Liver (tissue), 9 donors: ENCODE results near the gene PELI3. TPM values are rescaled to one million over a fixed set of nuclear protein-coding genes. Genes with fewer than 3 reads are reported as not detected.

Experiments
- DNase-seq: peaks from one replicate; pipeline ENCODE4 v3.0.0-alpha.2; 2017; ENCODE audit warnings: low spot score
- H3K27ac ChIP-seq, 2 donors: one replicate each; pipeline ENCODE4 v1.7.0; 2013; ENCODE audit warnings: inconsistent platforms in 2 of 2, low read length in 2 of 2, control low read depth in 1 of 2, low read depth in 1 of 2, mild to moderate bottlenecking in 1 of 2
- H3K27me3 ChIP-seq, 4 donors: one replicate each; pipeline versions ENCODE4 v1.6.1 to v1.7.0; 2013; ENCODE audit warnings: low read length in 3 of 4, inconsistent platforms in 1 of 4, mild to moderate bottlenecking in 1 of 4, moderate library complexity in 1 of 4; ENCODE audit not compliant: control insufficient read depth in 4 of 4, insufficient read depth in 4 of 4
- H3K36me3 ChIP-seq, 4 donors: one replicate each; pipeline versions ENCODE4 v1.6.1 to v1.7.0; 2013; ENCODE audit warnings: low read length in 3 of 4, mild to moderate bottlenecking in 3 of 4, low read depth in 1 of 4, moderate library complexity in 1 of 4; ENCODE audit not compliant: control insufficient read depth in 4 of 4, insufficient read depth in 3 of 4
- H3K4me1 ChIP-seq, 4 donors: one replicate each; pipeline versions ENCODE4 v1.6.1 to v1.7.0; 2013; ENCODE audit warnings: low read length in 3 of 4, mild to moderate bottlenecking in 3 of 4, moderate library complexity in 1 of 4; ENCODE audit not compliant: control insufficient read depth in 4 of 4, insufficient read depth in 4 of 4
- H3K4me3 ChIP-seq, 3 donors: one replicate each; pipeline versions ENCODE4 v1.6.1 to v1.7.0; 2013; ENCODE audit warnings: low read length in 3 of 3, control low read depth in 1 of 3, low read depth in 1 of 3, mild to moderate bottlenecking in 1 of 3
- H3K9ac ChIP-seq, 2 donors: one replicate each; pipeline ENCODE4 v1.7.0; 2013; ENCODE audit warnings: low read length in 2 of 2, mild to moderate bottlenecking in 2 of 2, moderate library complexity in 2 of 2, control low read depth in 1 of 2, low read depth in 1 of 2
- H3K9me3 ChIP-seq, 4 donors: one replicate each; pipeline versions ENCODE4 v1.6.1 to v1.7.0; 2013; ENCODE audit warnings: low read length in 3 of 4; ENCODE audit not compliant: control insufficient read depth in 4 of 4
- EGR1 ChIP-seq, 2 donors: IDR thresholded peaks; 2 replicates each; pipeline ENCODE4 v1.6.1; 2016 to 2018; ENCODE audit warnings: antibody characterized with exemption in 2 of 2, low read depth in 2 of 2
- FOXA1 ChIP-seq: IDR thresholded peaks from 2 replicates; pipeline ENCODE4 v1.6.1; 2016; ENCODE audit warnings: antibody characterized with exemption
- FOXA2 ChIP-seq: IDR thresholded peaks from 2 replicates; pipeline ENCODE4 v1.6.1; 2016; ENCODE audit warnings: antibody characterized with exemption
- GABPA ChIP-seq, 2 donors: IDR thresholded peaks in 1 of 2; conservative IDR thresholded peaks in 1 of 2; 2 replicates each; pipeline ENCODE4 v1.6.1; 2016; ENCODE audit warnings: antibody characterized with exemption in 2 of 2, mild to moderate bottlenecking in 1 of 2, moderate library complexity in 1 of 2
- HNF4A ChIP-seq, 2 donors: conservative IDR thresholded peaks; 2 replicates each; pipeline ENCODE4 v1.6.1; 2016; ENCODE audit warnings: antibody characterized with exemption in 2 of 2, mild to moderate bottlenecking in 2 of 2
- JUND ChIP-seq, 2 donors: IDR thresholded peaks; 2 replicates each; pipeline ENCODE4 v1.6.1; 2016; ENCODE audit warnings: antibody characterized with exemption in 2 of 2
- MAX ChIP-seq: IDR thresholded peaks from 2 replicates; pipeline ENCODE4 v1.6.1; 2016; ENCODE audit warnings: antibody characterized with exemption
- NR2F2 ChIP-seq: IDR thresholded peaks from 2 replicates; pipeline ENCODE4 v1.6.1; 2016; ENCODE audit warnings: antibody characterized with exemption
- RAD21 ChIP-seq, 2 donors: IDR thresholded peaks; 2 replicates each; pipeline ENCODE4 v1.6.1; 2016; ENCODE audit warnings: antibody characterized with exemption in 2 of 2, mild to moderate bottlenecking in 2 of 2
- REST ChIP-seq: IDR thresholded peaks from 2 replicates; pipeline ENCODE4 v1.6.1; 2016; ENCODE audit warnings: antibody characterized with exemption, mild to moderate bottlenecking
- RXRA ChIP-seq, 2 donors: IDR thresholded peaks; 2 replicates each; pipeline ENCODE4 v1.6.1; 2017 to 2018; ENCODE audit warnings: antibody characterized with exemption in 2 of 2, mild to moderate bottlenecking in 1 of 2
- TAF1 ChIP-seq: conservative IDR thresholded peaks from 2 replicates; pipeline ENCODE4 v1.6.1; 2016; ENCODE audit warnings: antibody characterized with exemption, mild to moderate bottlenecking
- YY1 ChIP-seq: IDR thresholded peaks from 2 replicates; pipeline ENCODE4 v1.6.1; 2016; ENCODE audit warnings: antibody characterized with exemption, mild to moderate bottlenecking
- ZBTB33 ChIP-seq: IDR thresholded peaks from 2 replicates; pipeline ENCODE4 v1.6.1; 2016; ENCODE audit warnings: antibody characterized with exemption
- WGBS: extraction: QIAGEN DNeasy Blood & Tissue Kit; methylation state at CpG from one replicate; pipeline ENCODE4 v1.1.7; 2013; 5-methylcytosine and 5-hydroxymethylcytosine counted together
- polyA plus RNA-seq, 2 donors: library from polyadenylated mRNA; stranded (reverse) in 1 of 2; unstranded in 1 of 2; fragments of 200-250 nt in 1 of 2; fragments of >200 nt in 1 of 2; fragmentation: Nextera tagmentation in 1 of 2; extraction: Ambion mirVana in 1 of 2; gene quantifications; one replicate each; pipeline versions ENCODE4 v1.2.1 to v1.2.3, GENCODE V29; 2013 to 2015
- total RNA-seq, 2 donors: library from RNA; depleted of rRNA; stranded (reverse); fragments of >200 nt; gene quantifications; one replicate each; pipeline ENCODE4 v1.2.3, GENCODE V29; 2014
- TF ChIP-seq, protein P1 (sequence below): IDR thresholded peaks from 2 replicates; pipeline ENCODE4 v1.6.1; 2016; ENCODE audit warnings: antibody characterized with exemption
- TF ChIP-seq, protein P2 (sequence below): fragments of 150-350 bp; IDR thresholded peaks from 2 replicates; pipeline ENCODE4 v1.5.1; 2017; ENCODE audit warnings: improper control_type of control experiment, low read depth, low read length; ENCODE audit not compliant: missing input control
- donor health status: healthy.
- donor health status: healthy.
- donor health status: healthy.
- donor health status: healthy.
- donor health status: healthy.

Gene PELI3
- total and polyA plus RNA-seq, 4 donors: 1.7 to 5.4 (median 2.1) TPM

- Histone ChIP-seq H3K27ac (no peak overlapping the region), H3K9ac (no peak overlapping the region), H3K27me3 (no peaks in the 10 kb centered on the region), H3K9me3 (no peaks in the 10 kb centered on the region), H3K4me3 (no peak overlapping the region), H3K4me1 (peaks cover 0 to 1% (median 0%) of the 10 kb centered on the region in 4 donors), H3K36me3 (no peaks in the 10 kb centered on the region)
- DNase-seq: no peak
- 59% methylated on average over 23 of the region's 23 CpGs for WGBS
- TF ChIP-seq NR2F2 (no peak), HNF4A (conservative IDR thresholded peaks at IDR 0.05) (no peak), EGR1 (IDR thresholded peaks at IDR 0.05; ENCODE audit: low read depth in 2 of 2) (no peak), JUND (IDR thresholded peaks at IDR 0.05) (no peak), FOXA2 (no peak), MAX (no peak), TAF1 (no peak), RXRA (IDR thresholded peaks at IDR 0.05) (no peak), ZBTB33 (no peak), REST (no peak), YY1 (no peak), GABPA (IDR thresholded peaks at IDR 0.05 in 1 of 2, conservative IDR thresholded peaks at IDR 0.05 in 1 of 2) (no peak), FOXA1 (no peak)
- TF ChIP-seq, protein P1, sequence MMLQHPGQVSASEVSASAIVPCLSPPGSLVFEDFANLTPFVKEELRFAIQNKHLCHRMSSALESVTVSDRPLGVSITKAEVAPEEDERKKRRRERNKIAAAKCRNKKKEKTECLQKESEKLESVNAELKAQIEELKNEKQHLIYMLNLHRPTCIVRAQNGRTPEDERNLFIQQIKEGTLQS: no peak
These were observed 40.4 kb upstream of the PELI3 start for GRCh38 chr11:66426314-66426713.

GRCh38 chr11:66428933-66429332 lies 37.8 kb upstream of the PELI3 start:
- no peaks in the 10 kb centered on the region for H3K4me1 ChIP-seq
- no peaks in the 10 kb centered on the region for H3K27me3 ChIP-seq
- no peak for TF ChIP-seq GABPA (IDR thresholded peaks at IDR 0.05 in 1 of 2, conservative IDR thresholded peaks at IDR 0.05 in 1 of 2)
- no peak for TF ChIP-seq FOXA1
- no peak for TF ChIP-seq TAF1
- no peak for TF ChIP-seq EGR1 (IDR thresholded peaks at IDR 0.05; ENCODE audit: low read depth in 2 of 2)
- no peak for TF ChIP-seq HNF4A (conservative IDR thresholded peaks at IDR 0.05)
- TF ChIP-seq, protein P2, sequence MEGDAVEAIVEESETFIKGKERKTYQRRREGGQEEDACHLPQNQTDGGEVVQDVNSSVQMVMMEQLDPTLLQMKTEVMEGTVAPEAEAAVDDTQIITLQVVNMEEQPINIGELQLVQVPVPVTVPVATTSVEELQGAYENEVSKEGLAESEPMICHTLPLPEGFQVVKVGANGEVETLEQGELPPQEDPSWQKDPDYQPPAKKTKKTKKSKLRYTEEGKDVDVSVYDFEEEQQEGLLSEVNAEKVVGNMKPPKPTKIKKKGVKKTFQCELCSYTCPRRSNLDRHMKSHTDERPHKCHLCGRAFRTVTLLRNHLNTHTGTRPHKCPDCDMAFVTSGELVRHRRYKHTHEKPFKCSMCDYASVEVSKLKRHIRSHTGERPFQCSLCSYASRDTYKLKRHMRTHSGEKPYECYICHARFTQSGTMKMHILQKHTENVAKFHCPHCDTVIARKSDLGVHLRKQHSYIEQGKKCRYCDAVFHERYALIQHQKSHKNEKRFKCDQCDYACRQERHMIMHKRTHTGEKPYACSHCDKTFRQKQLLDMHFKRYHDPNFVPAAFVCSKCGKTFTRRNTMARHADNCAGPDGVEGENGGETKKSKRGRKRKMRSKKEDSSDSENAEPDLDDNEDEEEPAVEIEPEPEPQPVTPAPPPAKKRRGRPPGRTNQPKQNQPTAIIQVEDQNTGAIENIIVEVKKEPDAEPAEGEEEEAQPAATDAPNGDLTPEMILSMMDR: no peak
- TF ChIP-seq RAD21 (IDR thresholded peaks at IDR 0.05): no peak
- H3K9me3 ChIP-seq: no peaks in the 10 kb centered on the region
- peaks cover 0 to 4% (median 2%) of the 10 kb centered on the region in 4 donors for H3K36me3 ChIP-seq
- H3K9ac ChIP-seq: no peak overlapping the region
- H3K27ac ChIP-seq: no peak overlapping the region
- 88% methylated on average over 2 of the region's 2 CpGs for WGBS
- H3K4me3 ChIP-seq: no peak overlapping the region
- DNase-seq: no peak
